Mesothelial cell of epicardium (in vitro differentiated cells): ENCODE measurements around the gene DNAH17. TPM values are rescaled to one million over a fixed set of nuclear protein-coding genes. Genes with fewer than 3 reads are reported as not detected.

ENCODE experiments used
- DNase-seq, 2 experiments: peaks; one replicate each; pipeline ENCODE4 v3.0.0; 2021; ENCODE audit warnings: low spot score in 2 of 2; ENCODE audit not compliant: unreplicated experiment in 2 of 2
- H3K27ac Mint-ChIP-seq: 2 replicates; pipeline ENCODE4 v1.8.0; 2021; ENCODE audit warnings: mixed read lengths
- H3K27me3 Mint-ChIP-seq: 2 replicates; pipeline ENCODE4 v1.8.0; 2021; ENCODE audit warnings: low read depth, mixed read lengths
- H3K36me3 Mint-ChIP-seq: 2 replicates; pipeline ENCODE4 v1.8.0; 2021; ENCODE audit warnings: mixed read lengths
- H3K4me1 Mint-ChIP-seq: 2 replicates; pipeline ENCODE4 v1.8.0; 2021; ENCODE audit warnings: mixed read lengths
- H3K4me3 Mint-ChIP-seq: 2 replicates; pipeline ENCODE4 v1.8.0; 2021; ENCODE audit warnings: mild to moderate bottlenecking, moderate library complexity, mixed read lengths
- H3K9me3 Mint-ChIP-seq: 2 replicates; pipeline ENCODE4 v1.8.0; 2021; ENCODE audit warnings: mixed read lengths
- CTCF ChIP-seq: fragments of 200-600 bp; sonication (generic); IDR thresholded peaks from one replicate; pipeline ENCODE4 v1.5.0; 2021; ENCODE audit warnings: antibody characterized with exemption; ENCODE audit not compliant: unreplicated experiment
- total RNA-seq: library from RNA; stranded (reverse); gene quantifications from 3 replicates; pipeline ENCODE4 v1.2.1, GENCODE V29; 2021

Gene DNAH17
- total RNA-seq, 1 donor from 2014 or later = 0.87 TPM

- peaks cover 15% of the 10 kb centered on the region for H3K4me1 Mint-ChIP-seq
- H3K27ac Mint-ChIP-seq = no peak overlapping the region
- TF ChIP-seq CTCF = no peak
- H3K27me3 Mint-ChIP-seq = no peaks in the 10 kb centered on the region
- DNase-seq = no peak
- H3K4me3 Mint-ChIP-seq = no peak overlapping the region
- no peaks in the 10 kb centered on the region for H3K9me3 Mint-ChIP-seq
- no peaks in the 10 kb centered on the region for H3K36me3 Mint-ChIP-seq
Observed at GRCh38 chr17:78601577-78602190, 24.5 kb upstream of the DNAH17 start.

- Mint-ChIP-seq H3K27ac (no peak overlapping the region), H3K4me3 (no peak overlapping the region), H3K36me3 (no peaks in the 10 kb centered on the region), H3K4me1 (peaks cover 15% of the 10 kb centered on the region), H3K27me3 (no peaks in the 10 kb centered on the region), H3K9me3 (no peaks in the 10 kb centered on the region)
- TF ChIP-seq CTCF = no peak
- no peak for DNase-seq
Observed at GRCh38 chr17:78600181-78600721, 23.1 kb upstream of the DNAH17 start.

DNA sequence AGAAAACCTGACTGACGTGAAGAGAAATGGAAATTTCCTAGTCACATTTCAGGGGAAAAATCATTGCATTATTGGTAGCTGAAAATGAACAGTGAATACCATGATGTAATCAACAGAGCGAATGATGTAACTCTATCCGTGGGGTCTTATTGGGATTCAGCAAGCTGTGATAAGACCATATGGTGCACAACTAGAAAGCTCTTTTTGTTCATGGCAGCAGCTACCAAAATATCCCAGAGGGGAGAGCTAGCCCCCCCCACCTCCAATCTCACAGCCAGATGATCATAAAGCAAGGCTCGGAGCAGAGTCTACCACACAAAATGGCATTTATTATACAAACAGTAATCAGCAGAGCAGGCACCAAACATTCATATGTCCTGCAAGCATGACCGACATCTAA lies 22.2 kb upstream of the DNAH17 start:
- Mint-ChIP-seq H3K9me3 (no peaks in the 10 kb centered on the region), H3K27me3 (no peaks in the 10 kb centered on the region), H3K27ac (no peak overlapping the region), H3K36me3 (no peaks in the 10 kb centered on the region), H3K4me3 (no peak overlapping the region), H3K4me1 (peaks cover 15% of the 10 kb centered on the region)
- no peak for DNase-seq
- TF ChIP-seq CTCF = no peak

- DNase-seq = no peak
- Mint-ChIP-seq H3K9me3 (no peaks in the 10 kb centered on the region), H3K4me1 (peaks cover 15% of the 10 kb centered on the region), H3K4me3 (no peak overlapping the region), H3K27me3 (no peaks in the 10 kb centered on the region), H3K36me3 (no peaks in the 10 kb centered on the region), H3K27ac (no peak overlapping the region)
- no peak for TF ChIP-seq CTCF
Observed at GRCh38 chr17:78598013-78598471, 20.8 kb upstream of the DNAH17 start.

- Mint-ChIP-seq H3K27ac (no peak overlapping the region), H3K27me3 (no peaks in the 10 kb centered on the region), H3K4me3 (no peak overlapping the region), H3K36me3 (no peaks in the 10 kb centered on the region), H3K4me1 (peaks cover 22% of the 10 kb centered on the region), H3K9me3 (no peaks in the 10 kb centered on the region)
- no peak for DNase-seq
- no peak for TF ChIP-seq CTCF
Observed at GRCh38 chr17:78596871-78597764, 19.9 kb upstream of the DNAH17 start.
